Astrocyte of the cerebellum (primary cell): ENCODE measurements around the gene PCDH15.

Experiments
- DNase-seq: peaks from one replicate; pipeline ENCODE4 v3.0.0-alpha.2; 2011; ENCODE audit warnings: low read depth
- H3K4me3 ChIP-seq: 2 replicates; pipeline ENCODE4 v1.5.1; 2011; ENCODE audit warnings: mild to moderate bottlenecking, low read depth, low read length, moderate library complexity
- CTCF ChIP-seq: IDR thresholded peaks from 2 replicates; pipeline ENCODE4 v1.5.1; 2012; ENCODE audit warnings: low read length, low read depth, moderate library complexity, mild to moderate bottlenecking; ENCODE audit errors: missing control alignments
- in situ Hi-C: cut with HindIII; loops from 2 replicates; pipeline ENCODE4 v1.10.0; 2017; ENCODE audit warnings: low sequenced_read_pairs

Gene PCDH15

GRCh38 chr10:54477738-54478137 lies 323.3 kb downstream of the PCDH15 start:
- no peak for TF ChIP-seq CTCF
- DNase-seq, result no peak
- in situ Hi-C loops, result no loop called here
- no peak overlapping the region for H3K4me3 ChIP-seq

GRCh38 chr10:54470324-54470631 lies 330.8 kb downstream of the PCDH15 start:
- DNase-seq, result no peak
- no peak for TF ChIP-seq CTCF
- in situ Hi-C loops, result no loop called here
- H3K4me3 ChIP-seq, result no peak overlapping the region

GRCh38 chr10:54469587-54470323 lies 331.3 kb downstream of the PCDH15 start:
- in situ Hi-C loops, result no loop called here
- TF ChIP-seq CTCF, result no peak
- H3K4me3 ChIP-seq, result no peak overlapping the region
- no peak for DNase-seq

GRCh38 chr10:54454271-54454670 lies 346.8 kb downstream of the PCDH15 start:
- TF ChIP-seq CTCF, result no peak
- no peak for DNase-seq
- no peak overlapping the region for H3K4me3 ChIP-seq
- in situ Hi-C loops, result no loop called here

GRCh38 chr10:54449056-54449455 lies 352.0 kb downstream of the PCDH15 start:
- in situ Hi-C loops, result no loop called here
- no peak for DNase-seq
- TF ChIP-seq CTCF, result no peak
- H3K4me3 ChIP-seq, result no peak overlapping the region

- no peak for TF ChIP-seq CTCF
- no peak overlapping the region for H3K4me3 ChIP-seq
- no peak for DNase-seq
- in situ Hi-C loops, result no loop called here
These were observed 356.9 kb downstream of the PCDH15 start for GRCh38 chr10:54444170-54444569.

GRCh38 chr10:54441275-54441674 lies 359.8 kb downstream of the PCDH15 start:
- DNase-seq, result no peak
- in situ Hi-C loops, result no loop called here
- TF ChIP-seq CTCF, result no peak
- no peak overlapping the region for H3K4me3 ChIP-seq
